HepG2 (cell line): ENCODE results near the gene CIT. TPM values are rescaled to one million over a fixed set of nuclear protein-coding genes. Genes with fewer than 3 reads are reported as not detected.

Experiments used
- ATAC-seq: fragments of 200-7000 bp; cut with Tn5 transposase; 3 replicates; pipeline ENCODE4 v1.9.1; 2020; ENCODE audit warnings: mild to moderate bottlenecking, moderate library complexity
- Bru-seq: library from RNA; stranded (reverse); fragments of 400-500 nt; gene quantifications from one replicate; lab custom pipeline; 2021; lab: Mats Ljungman, UMichigan
- BruChase-seq, 2 experiments: library from RNA; stranded (reverse); fragments of 400-500 nt; gene quantifications; one replicate each; lab custom pipeline; 2021; lab: Mats Ljungman, UMichigan
- BruUV-seq: library from RNA; stranded (reverse); fragments of 400-500 nt; replicated peaks from 2 replicates; lab custom pipeline; 2021; lab: Mats Ljungman, UMichigan
- CTCF ChIA-PET: fragments of 300-600 bp; formaldehyde crosslinking; extraction: SDS; loops from one replicate; lab custom pipeline; 2021; ENCODE audit warnings: low total read pairs, inconsistent platforms, low intra/inter-chr PET ratio; lab: Yijun Ruan, JAX
- POLR2A ChIA-PET: fragments of 350-600 bp; sonication (Branson Sonifier 250); formaldehyde crosslinking; loops from one replicate; lab custom pipeline; 2020; ENCODE audit warnings: antibody characterized with exemption, inconsistent platforms; lab: Yijun Ruan, JAX
- DNase-seq: peaks from one replicate; pipeline ENCODE4 v3.0.0-alpha.2; 2015; ENCODE audit warnings: low spot score
- FAIRE-seq: peaks from 3 replicates; lab custom pipeline; 2011; peaks lifted over from hg19 to GRCh38; lab: Jason Lieb, UNC
- H2AFZ ChIP-seq: one replicate; pipeline ENCODE4 v1.6.1; 2011; ENCODE audit warnings: low read length, inconsistent platforms
- H3K27ac ChIP-seq: fragments of 300-600 bp; 3 replicates; pipeline ENCODE4 v1.8.0; 2011; ENCODE audit warnings: mixed run types, mild to moderate bottlenecking, mixed read lengths, low read length, inconsistent platforms; ENCODE audit not compliant: insufficient read depth; ENCODE audit errors: extremely low read length
- H3K27me3 ChIP-seq, 2 experiments: fragments of 200-600 bp in 1 of 2; 2 replicates in 1 of 2; 3 replicates in 1 of 2; pipeline versions ENCODE4 v1.6.0 to v1.8.0; 2011; ENCODE audit warnings: low read length in 2 of 2, mild to moderate bottlenecking in 2 of 2, moderate library complexity in 2 of 2, inconsistent platforms in 1 of 2; ENCODE audit not compliant: insufficient read depth in 2 of 2, control insufficient read depth in 1 of 2
- H3K36me3 ChIP-seq, 2 experiments: fragments of 200-600 bp in 1 of 2; replicated peaks in 1 of 2; 2 replicates in 1 of 2; 3 replicates in 1 of 2; pipeline versions ENCODE4 v1.5.1 to v1.8.0; 2011; ENCODE audit warnings: low read length in 2 of 2, inconsistent platforms in 1 of 2; ENCODE audit not compliant: insufficient read depth in 2 of 2, control insufficient read depth in 1 of 2
- H3K4me1 ChIP-seq: 2 replicates; pipeline ENCODE4 v1.5.1; 2012; ENCODE audit warnings: low read length, inconsistent platforms; ENCODE audit not compliant: insufficient read depth
- H3K4me2 ChIP-seq: 2 replicates; pipeline ENCODE4 v1.6.0; 2011; ENCODE audit warnings: low read depth, low read length, inconsistent platforms
- H3K4me3 ChIP-seq, 3 experiments: fragments of 200-600 bp in 1 of 3; sonication (generic), shearing (Covaris generic) in 1 of 3; replicated peaks in 1 of 3; 2 replicates each; pipeline ENCODE4 v1.5.1; 2011 to 2016; ENCODE audit warnings: low read length in 3 of 3, inconsistent platforms in 2 of 3, low read depth in 2 of 3, mild to moderate bottlenecking in 2 of 3, control low read depth in 1 of 3, mixed read lengths in 1 of 3; ENCODE audit not compliant: insufficient read depth in 1 of 3
- H3K79me2 ChIP-seq: one replicate; pipeline ENCODE4 v1.6.1; 2011; ENCODE audit warnings: low read length, inconsistent platforms; ENCODE audit not compliant: insufficient read depth
- H3K9ac ChIP-seq: 2 replicates; pipeline ENCODE4 v1.6.0; 2011; ENCODE audit warnings: mild to moderate bottlenecking, low read depth, low read length, inconsistent platforms; ENCODE audit not compliant: insufficient read depth
- H3K9me3 ChIP-seq: 2 replicates; pipeline ENCODE4 v1.5.1; 2012; ENCODE audit warnings: mild to moderate bottlenecking, low read length
- H4K20me1 ChIP-seq: 2 replicates; pipeline ENCODE4 v1.6.0; 2011; ENCODE audit warnings: inconsistent platforms, mild to moderate bottlenecking, low read length, moderate library complexity; ENCODE audit not compliant: insufficient read depth
- FOXO1 ChIP-seq: sonication (generic); formaldehyde crosslinking; IDR thresholded peaks from 2 replicates; pipeline ENCODE4 v1.4.0; 2020; ENCODE audit warnings: missing genetic modification reagents
- KLF13 ChIP-seq: sonication (generic); formaldehyde crosslinking; IDR thresholded peaks from 2 replicates; pipeline ENCODE4 v1.4.0; 2020; ENCODE audit warnings: mild to moderate bottlenecking, missing genetic modification reagents
- SNAPC5 ChIP-seq: sonication (generic); formaldehyde crosslinking; IDR thresholded peaks from 2 replicates; pipeline ENCODE4 v1.8.1; 2023; ENCODE audit warnings: mild to moderate bottlenecking, missing genetic modification reagents, borderline replicate concordance
- WGBS: methylation state at CpG from one replicate; pipeline ENCODE4 v1.1.6; 2017; ENCODE audit warnings: low lambda C conversion rate; 5-methylcytosine and 5-hydroxymethylcytosine counted together
- in situ Hi-C: cut with HindIII; loops from 2 replicates; pipeline ENCODE4 v1.10.0; 2017; ENCODE audit warnings: low pct_unique_long_range_greater_than_20kb; ENCODE audit not compliant: extremely low pct_ligation_motif_present
- intact Hi-C: fragments of 100-400 bp; cut with micrococcal nuclease; formaldehyde crosslinking; loops from one replicate; pipeline ENCODE4 v1.10.0; 2022; ENCODE audit not compliant: unreplicated experiment
- long read RNA-seq, 2 experiments: library from RNA in 1 of 2; library from polyadenylated mRNA in 1 of 2; stranded (forward) in 1 of 2; unstranded in 1 of 2; transcript quantifications; one replicate each; pipeline ENCODE4 v2.0.0, GENCODE V29; 2019 to 2022
- polyA minus RNA-seq, 3 experiments: library from RNA; depleted of rRNA, polyadenylated mRNA; stranded (reverse); fragments of >200 nt; gene quantifications; 2 replicates each; pipeline ENCODE4 v1.2.3, GENCODE V29; 2011; ENCODE audit warnings: low replicate concordance in 1 of 3
- polyA plus RNA-seq, 8 experiments: library from polyadenylated mRNA; depleted of rRNA in 3 of 8; stranded (reverse) in 7 of 8; unstranded in 1 of 8; fragments of >200 nt; fragmentation: Illumina TruSeq in 4 of 8; extraction: Trizol in 4 of 8; gene quantifications; 2 replicates each; pipeline versions ENCODE4 v1.2.1 to v1.2.3, GENCODE V29; 2011 to 2016; ENCODE audit warnings: low read depth in 4 of 8, missing spikeins in 1 of 8, mixed read lengths in 1 of 8; ENCODE audit not compliant: insufficient read depth in 1 of 8
- total RNA-seq, 5 experiments: library from RNA; depleted of rRNA; stranded (reverse); fragments of >200 nt; fragmentation: Illumina TruSeq; extraction: Trizol; gene quantifications; 2 replicates each; pipeline ENCODE4 v1.2.3, GENCODE V29; 2016; ENCODE audit warnings: low read depth in 1 of 5
- TF ChIP-seq, protein P1 (sequence below): sonication (generic); formaldehyde crosslinking; IDR thresholded peaks from 2 replicates; pipeline ENCODE4 v1.5.0; 2020; ENCODE audit warnings: mild to moderate bottlenecking, missing genetic modification reagents
- TF ChIP-seq, protein P2 (sequence below), 2 experiments: sonication (generic) in 1 of 2; formaldehyde crosslinking in 1 of 2; IDR thresholded peaks; 2 replicates each; pipeline versions ENCODE4 v1.6.1 to v1.9.0; 2014 to 2022; ENCODE audit warnings: antibody characterized with exemption in 1 of 2, borderline replicate concordance in 1 of 2, inconsistent platforms in 1 of 2, low read depth in 1 of 2, missing genetic modification reagents in 1 of 2

CIT gene
- total RNA-seq (2016; rRNA removed; fragmentation: Illumina TruSeq; extraction: Trizol) (11.7 and 14.7 TPM in 2 replicates), polyA plus RNA-seq (2011; rRNA removed) (6.0 and 7.7 TPM in 2 replicates), polyA minus RNA-seq (2011; rRNA and poly(A)+ RNA removed; ENCODE audit: low replicate concordance) (19.2 and 66.1 TPM in 2 replicates), Bru-seq, nascent RNA (percentile 47 among the genes with signal in this experiment), BruChase-seq, experiment 1, labeled RNA remaining after a 6-hour chase (percentile 52 among the genes with signal in this experiment), BruChase-seq, experiment 2, labeled RNA remaining after a 2-hour chase (percentile 52 among the genes with signal in this experiment)
- 4.8 and 5.0 TPM in 2 replicates for total RNA-seq (2016; cell fraction: cytosol; rRNA removed; fragmentation: Illumina TruSeq; extraction: Trizol; ENCODE audit: low read depth)
- total RNA-seq (2016; cell fraction: insoluble cytoplasmic fraction; rRNA removed; fragmentation: Illumina TruSeq; extraction: Trizol), result 12.5 and 13.8 TPM in 2 replicates
- 4.1 and 4.8 TPM in 2 replicates for total RNA-seq (2016; cell fraction: membrane; rRNA removed; fragmentation: Illumina TruSeq; extraction: Trizol)
- total RNA-seq (2016; cell fraction: nucleus; rRNA removed; fragmentation: Illumina TruSeq; extraction: Trizol), result 29.4 and 31.6 TPM in 2 replicates
- 3.3 and 4.0 TPM in 2 replicates for polyA plus RNA-seq (2011; cell fraction: cytosol; rRNA removed)
- polyA plus RNA-seq (2011; cell fraction: nucleus; rRNA removed), result 13.8 and 26.7 TPM in 2 replicates
- 4.3 and 6.6 TPM in 2 replicates for polyA plus RNA-seq (2012)
- 0.41 and 0.62 TPM in 2 replicates for polyA plus RNA-seq (2016; cell fraction: cytosol; fragmentation: Illumina TruSeq; extraction: Trizol; ENCODE audit: low read depth)
- polyA plus RNA-seq (2016; cell fraction: insoluble cytoplasmic fraction; fragmentation: Illumina TruSeq; extraction: Trizol; ENCODE audit: low read depth), result 5.1 and 7.3 TPM in 2 replicates
- 1.2 and 1.6 TPM in 2 replicates for polyA plus RNA-seq (2016; cell fraction: membrane; fragmentation: Illumina TruSeq; extraction: Trizol; ENCODE audit: low read depth)
- polyA plus RNA-seq (2016; cell fraction: nucleus; fragmentation: Illumina TruSeq; extraction: Trizol; ENCODE audit: insufficient read depth, low read depth), result 29.8 and 32.0 TPM in 2 replicates
- 7.4 and 13.7 TPM in 2 replicates for polyA minus RNA-seq (2011; cell fraction: cytosol; rRNA and poly(A)+ RNA removed)
- 26.0 and 27.2 TPM in 2 replicates for polyA minus RNA-seq (2011; cell fraction: nucleus; rRNA and poly(A)+ RNA removed)
- long read RNA-seq, experiment 1, partial matches to known transcripts, result 1 of 5 reads
- long read RNA-seq, experiment 1, other reads (novel, unspliced or antisense), result 4 of 5 reads
- long read RNA-seq, experiment 2, partial matches to known transcripts, result 1 of 5 reads
- long read RNA-seq, experiment 2, other reads (novel, unspliced or antisense), result 4 of 5 reads

- under 1% methylated on average over 26 of the region's 56 CpGs for WGBS
- Histone ChIP-seq H3K9me3 (no peaks in the 10 kb centered on the region), H3K27ac (peak within 1 kb of the TSS; percentile 51), H3K79me2 (no peaks in the 10 kb centered on the region), H3K27me3 (no peaks in the 10 kb centered on the region; a peak in 1 of 5 replicates), H3K4me1 (peaks cover 22% of the 10 kb centered on the region), H3K4me2 (peak within 1 kb of the TSS; percentile 81), H3K9ac (peak within 1 kb of the TSS; percentile 75), H3K36me3 (peaks cover 2 to 9% of the 10 kb centered on the region in 2 experiments; a peak in 4 of 5 replicates), H4K20me1 (no peaks in the 10 kb centered on the region), H3K4me3 (peak within 1 kb of the TSS; percentile 79 to 95 (median 93)), H2AFZ (no peak within 1 kb of the TSS)
- BruUV-seq, result TSS peak; percentile 70
- ChIA-PET CTCF (no interaction called here), POLR2A (no interaction called here)
- FAIRE-seq, result peak; percentile 98
- intact Hi-C loops, result no loop called here
- in situ Hi-C loops, result no loop called here
- peak; percentile 95 for DNase-seq
- ATAC-seq, result peak; percentile 100
- TF ChIP-seq FOXO1 (CRISPR knock-in tag) (no peak), SNAPC5 (CRISPR knock-in tag) (0 out of 2 replicates have a peak, but pooled peaks have one; percentile 57), KLF13 (no peak)
- TF ChIP-seq, protein P1, sequence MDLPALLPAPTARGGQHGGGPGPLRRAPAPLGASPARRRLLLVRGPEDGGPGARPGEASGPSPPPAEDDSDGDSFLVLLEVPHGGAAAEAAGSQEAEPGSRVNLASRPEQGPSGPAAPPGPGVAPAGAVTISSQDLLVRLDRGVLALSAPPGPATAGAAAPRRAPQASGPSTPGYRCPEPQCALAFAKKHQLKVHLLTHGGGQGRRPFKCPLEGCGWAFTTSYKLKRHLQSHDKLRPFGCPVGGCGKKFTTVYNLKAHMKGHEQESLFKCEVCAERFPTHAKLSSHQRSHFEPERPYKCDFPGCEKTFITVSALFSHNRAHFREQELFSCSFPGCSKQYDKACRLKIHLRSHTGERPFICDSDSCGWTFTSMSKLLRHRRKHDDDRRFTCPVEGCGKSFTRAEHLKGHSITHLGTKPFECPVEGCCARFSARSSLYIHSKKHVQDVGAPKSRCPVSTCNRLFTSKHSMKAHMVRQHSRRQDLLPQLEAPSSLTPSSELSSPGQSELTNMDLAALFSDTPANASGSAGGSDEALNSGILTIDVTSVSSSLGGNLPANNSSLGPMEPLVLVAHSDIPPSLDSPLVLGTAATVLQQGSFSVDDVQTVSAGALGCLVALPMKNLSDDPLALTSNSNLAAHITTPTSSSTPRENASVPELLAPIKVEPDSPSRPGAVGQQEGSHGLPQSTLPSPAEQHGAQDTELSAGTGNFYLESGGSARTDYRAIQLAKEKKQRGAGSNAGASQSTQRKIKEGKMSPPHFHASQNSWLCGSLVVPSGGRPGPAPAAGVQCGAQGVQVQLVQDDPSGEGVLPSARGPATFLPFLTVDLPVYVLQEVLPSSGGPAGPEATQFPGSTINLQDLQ (CRISPR knock-in tag), result no peak
- TF ChIP-seq, protein P2, sequence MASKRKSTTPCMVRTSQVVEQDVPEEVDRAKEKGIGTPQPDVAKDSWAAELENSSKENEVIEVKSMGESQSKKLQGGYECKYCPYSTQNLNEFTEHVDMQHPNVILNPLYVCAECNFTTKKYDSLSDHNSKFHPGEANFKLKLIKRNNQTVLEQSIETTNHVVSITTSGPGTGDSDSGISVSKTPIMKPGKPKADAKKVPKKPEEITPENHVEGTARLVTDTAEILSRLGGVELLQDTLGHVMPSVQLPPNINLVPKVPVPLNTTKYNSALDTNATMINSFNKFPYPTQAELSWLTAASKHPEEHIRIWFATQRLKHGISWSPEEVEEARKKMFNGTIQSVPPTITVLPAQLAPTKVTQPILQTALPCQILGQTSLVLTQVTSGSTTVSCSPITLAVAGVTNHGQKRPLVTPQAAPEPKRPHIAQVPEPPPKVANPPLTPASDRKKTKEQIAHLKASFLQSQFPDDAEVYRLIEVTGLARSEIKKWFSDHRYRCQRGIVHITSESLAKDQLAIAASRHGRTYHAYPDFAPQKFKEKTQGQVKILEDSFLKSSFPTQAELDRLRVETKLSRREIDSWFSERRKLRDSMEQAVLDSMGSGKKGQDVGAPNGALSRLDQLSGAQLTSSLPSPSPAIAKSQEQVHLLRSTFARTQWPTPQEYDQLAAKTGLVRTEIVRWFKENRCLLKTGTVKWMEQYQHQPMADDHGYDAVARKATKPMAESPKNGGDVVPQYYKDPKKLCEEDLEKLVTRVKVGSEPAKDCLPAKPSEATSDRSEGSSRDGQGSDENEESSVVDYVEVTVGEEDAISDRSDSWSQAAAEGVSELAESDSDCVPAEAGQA (IDR thresholded peaks at IDR 0.05; ENCODE audit: low read depth), result no peak
- TF ChIP-seq, protein P2 (CRISPR knock-in tag; IDR thresholded peaks at IDR 0.05; ENCODE audit: borderline replicate concordance), result no peak
These were observed at the start of gene CIT for GRCh38 chr12:119876761-119877638. Gene CIT, minus strand, starts transcription at chr12:119877320. Its CDS starts 1,152 bp downstream, at chr12:119876168.
